Left colon (tissue), 2 donors: ENCODE measurements around the gene SLC30A1. TPM values are rescaled to one million over a fixed set of nuclear protein-coding genes. Genes with fewer than 3 reads are reported as not detected.

Experiments
- ATAC-seq: fragments of 200-7000 bp; cut with Tn5 transposase; one replicate; pipeline ENCODE4 v1.9.1; 2020; ENCODE audit warnings: mild to moderate bottlenecking, moderate library complexity
- DNase-seq, 2 donors: peaks; one replicate each; pipeline ENCODE4 v3.0.0-alpha.2; 2020
- intact Hi-C, 2 donors: fragments of 100-400 bp; cut with DNase I in 1 of 2; cut with micrococcal nuclease in 1 of 2; formaldehyde crosslinking; loops; one replicate each; pipeline versions ENCODE4 v1.11.2 to v1.14.0; 2022; cut with DNase I, micrococcal nuclease
- total RNA-seq, 2 donors: library from RNA; stranded (reverse); fragmentation: NEBNext Ultra II Directional; extraction: Animal tissue kit (Norgen Biotek cat#: 25700); gene quantifications; one replicate each; pipeline ENCODE4 v1.2.1, GENCODE V29; 2021
- donor health status: DM: no; HTN: no; CAD: no.
- donor health status: DM: yes; HTN: yes; CAD: no.

The SLC30A1 gene
- total RNA-seq, 2 donors from 2014 or later: 16.6 to 33.1 TPM

DNA sequence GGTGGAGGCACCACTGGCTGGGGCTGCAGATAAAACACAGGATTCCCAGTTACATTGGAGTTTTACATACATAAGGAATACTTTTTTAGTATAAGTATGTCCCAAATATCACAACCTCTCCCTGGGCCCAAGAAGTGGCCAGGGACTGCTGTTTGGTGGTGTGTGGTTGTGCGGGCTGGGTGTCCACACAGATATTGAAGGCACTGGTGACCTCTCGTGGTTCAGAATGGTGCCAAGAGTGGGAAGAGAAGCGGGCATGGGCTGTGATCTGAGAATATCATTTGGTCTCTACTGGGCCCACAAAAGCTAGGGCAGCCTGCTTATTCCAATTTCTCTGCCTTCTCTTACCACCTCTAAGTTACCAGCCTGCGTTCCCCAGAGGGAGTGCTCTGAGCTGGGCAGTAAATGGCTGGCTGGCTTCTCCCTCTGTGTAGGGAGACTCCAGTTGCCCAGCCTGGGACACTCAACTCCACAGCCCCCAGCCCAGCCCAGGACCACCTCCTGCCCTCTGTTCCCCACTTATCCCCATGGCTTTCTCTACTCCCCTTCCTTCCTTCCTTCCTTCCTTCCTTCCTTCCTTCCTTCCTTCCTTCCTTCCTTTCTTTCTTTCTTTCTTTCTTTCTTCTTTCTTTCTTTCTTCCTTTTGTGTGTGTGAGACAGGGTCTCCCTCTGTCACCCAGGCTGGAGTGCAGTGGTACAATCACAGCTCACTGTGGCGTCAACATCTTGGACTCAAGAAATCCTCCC is 44.2 kb downstream of the SLC30A1 start:
- DNase-seq (no peak), ATAC-seq (no peak)
- intact Hi-C loops: no loop called here

- intact Hi-C loops: no loop called here
- ATAC-seq (no peak), DNase-seq (no peak)
Measured at GRCh38 chr1:211532088-211532444, 46.9 kb downstream of the SLC30A1 start.

DNA sequence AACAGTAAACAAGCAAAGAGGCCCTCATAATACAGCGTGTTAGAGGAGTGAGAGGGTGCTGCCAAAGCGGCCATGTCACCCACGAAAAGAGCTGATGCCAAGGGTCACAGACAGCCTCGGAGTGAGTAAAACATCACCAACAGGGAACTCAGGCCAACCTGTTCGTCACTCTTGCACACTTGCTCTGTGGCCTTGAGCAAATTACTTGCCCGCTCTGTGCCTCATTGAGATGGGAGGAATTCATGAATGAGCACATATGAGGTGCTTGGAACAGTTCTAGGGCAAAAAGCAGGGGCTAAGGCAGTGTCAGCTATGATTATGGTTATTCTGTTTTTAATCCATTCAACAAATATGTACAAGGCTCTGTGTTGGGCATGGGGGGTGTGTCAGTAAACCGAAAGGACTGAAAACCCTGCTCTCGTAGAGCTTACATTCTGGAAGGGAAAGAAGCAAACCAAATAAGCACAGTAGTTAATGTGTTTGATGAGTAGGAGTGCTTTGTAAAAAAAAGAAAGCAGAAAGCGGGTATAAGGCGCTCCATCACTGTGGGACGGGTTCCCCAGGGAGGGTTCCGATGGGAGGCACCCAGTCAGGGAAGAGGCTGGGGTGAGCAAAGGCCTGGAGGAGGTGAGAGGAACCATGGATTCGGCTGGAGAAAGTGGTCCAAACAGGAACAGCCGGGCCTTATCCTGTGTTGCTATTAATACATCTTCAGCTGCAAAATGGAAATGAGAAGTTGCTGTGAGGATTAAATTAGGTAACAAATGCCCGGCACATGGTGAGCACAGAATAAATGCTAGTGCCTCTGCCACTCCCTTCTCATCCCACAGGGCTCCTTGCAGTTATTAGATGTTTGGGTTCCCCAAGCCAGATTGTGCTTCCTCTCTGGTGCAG is 47.5 kb downstream of the SLC30A1 start:
- no peak for ATAC-seq
- no peak for DNase-seq
- intact Hi-C loops: no loop called here

GRCh38 chr1:211530102-211530501 is 48.9 kb downstream of the SLC30A1 start:
- intact Hi-C loops: no loop called here
- DNase-seq (no peak), ATAC-seq (no peak)

DNA sequence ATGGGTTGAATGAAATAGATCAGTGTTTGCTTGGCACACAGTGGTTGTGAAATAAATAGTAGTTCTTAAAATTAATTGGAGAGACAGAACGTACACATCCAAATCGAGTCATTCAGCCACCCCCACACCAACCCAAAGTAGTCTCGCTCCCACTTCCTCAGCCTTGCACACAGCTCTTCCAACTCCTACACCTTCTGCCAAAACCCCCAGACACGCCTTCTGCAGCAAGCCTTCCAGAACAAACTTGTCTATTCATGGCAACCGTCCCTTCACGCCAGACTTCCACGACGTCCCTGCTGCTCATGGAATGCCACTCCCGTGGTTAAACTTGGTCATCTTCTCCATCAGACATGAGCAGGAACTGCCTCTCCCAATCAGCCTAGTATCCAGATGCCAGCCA is 49.5 kb downstream of the SLC30A1 start:
- DNase-seq (no peak), ATAC-seq (no peak)
- intact Hi-C loops: no loop called here

- DNase-seq (no peak), ATAC-seq (no peak)
- intact Hi-C loops: no loop called here
Measured at GRCh38 chr1:211529011-211529410, 50.0 kb downstream of the SLC30A1 start.

- no peak for DNase-seq
- intact Hi-C loops: no loop called here
- no peak for ATAC-seq
Measured at GRCh38 chr1:211527888-211528287, 51.1 kb downstream of the SLC30A1 start.

DNA sequence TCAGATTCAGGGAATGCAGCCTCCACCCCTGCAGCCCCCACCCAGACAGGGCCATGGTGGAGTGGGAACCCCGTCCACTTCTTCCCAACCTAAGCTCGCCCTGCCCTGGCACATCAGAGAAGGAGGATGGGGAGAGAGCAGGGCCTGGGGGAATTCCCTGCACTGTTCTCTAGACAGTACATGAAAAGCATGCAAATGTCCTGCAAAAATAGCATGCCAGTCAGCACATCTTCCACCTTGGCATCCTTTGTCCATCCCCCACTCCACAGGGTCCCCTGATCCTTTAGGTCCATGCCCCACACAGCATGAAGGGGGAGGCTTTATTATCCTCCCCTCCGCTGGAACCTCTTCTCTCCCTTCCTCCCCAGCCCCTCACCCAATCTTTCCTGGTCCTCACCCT is 52.0 kb downstream of the SLC30A1 start:
- no peak for ATAC-seq
- DNase-seq: no peak
- intact Hi-C loops: no loop called here

DNA sequence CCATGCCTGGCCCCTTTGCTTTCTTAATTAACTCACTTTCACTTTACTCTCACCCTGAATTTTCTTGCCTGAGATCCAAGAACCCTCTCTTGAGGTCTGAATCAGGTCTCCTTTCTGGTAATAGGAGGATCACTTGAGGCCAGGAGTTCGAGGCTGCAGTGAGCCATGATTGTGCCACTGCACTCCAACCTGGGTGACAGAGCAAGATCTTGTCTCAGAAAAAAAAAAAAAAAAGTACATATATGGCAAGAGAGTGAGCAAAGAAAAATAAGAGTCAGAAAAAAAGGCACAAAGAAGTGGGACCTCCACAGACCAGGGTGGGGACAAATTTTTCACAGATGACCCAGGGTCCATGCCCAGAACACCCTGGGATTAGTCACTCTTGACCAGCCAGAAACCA is 52.9 kb downstream of the SLC30A1 start:
- DNase-seq (no peak), ATAC-seq (no peak)
- intact Hi-C loops: no loop called here

DNA sequence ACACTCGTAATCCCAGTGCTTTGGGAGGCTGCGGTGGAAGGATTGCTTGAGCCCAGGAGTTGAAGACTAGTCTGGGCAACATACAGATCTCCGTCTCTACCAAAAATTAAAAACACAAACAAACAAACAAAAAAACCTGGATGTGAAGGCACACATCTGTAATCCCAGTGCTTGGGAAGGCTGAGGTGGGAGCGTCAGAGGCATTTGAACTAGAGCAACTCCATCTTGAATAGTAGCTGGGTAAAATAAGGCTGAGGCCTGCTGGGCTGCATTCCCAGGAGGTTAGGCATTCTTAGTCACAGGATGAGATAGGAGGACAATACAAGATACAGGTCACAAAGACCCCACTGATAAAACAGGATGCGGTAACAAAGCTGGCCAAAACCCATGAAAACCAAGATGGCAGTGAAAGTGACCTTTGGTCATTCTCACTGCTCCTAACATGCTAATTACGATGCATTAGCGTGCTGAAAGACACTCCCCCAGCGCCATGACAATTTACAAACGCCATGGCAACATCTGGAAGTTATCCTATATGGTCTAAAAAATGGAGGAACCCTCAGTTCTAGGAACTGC is 53.8 kb downstream of the SLC30A1 start:
- ATAC-seq (no peak), DNase-seq (no peak)
- intact Hi-C loops: no loop called here

- intact Hi-C loops: no loop called here
- ATAC-seq (no peak), DNase-seq (no peak)
Measured at GRCh38 chr1:211524521-211524920, 54.4 kb downstream of the SLC30A1 start.

- no peak for DNase-seq
- ATAC-seq: no peak
- intact Hi-C loops: no loop called here
Measured at GRCh38 chr1:211522804-211523203, 56.2 kb downstream of the SLC30A1 start.

Other genes with a start within 250 kb of the SLC30A1 start
- not detected for gene RD3, start 87.0 kb downstream of the SLC30A1 start, total RNA-seq
- 1 to 10 TPM; 2.0 to 6.6 TPM for gene NEK2, start 96.5 kb upstream of the SLC30A1 start, total RNA-seq